NCI-H128 (cell line): Measurements from ENCODE around the gene DPEP1.
"Not testable (repeated sequence)": the region's sequence is repeated elsewhere in the genome, so short reads cannot be mapped to it uniquely, and the experiment has no call there.

ENCODE experiments used
- DNase-seq: peaks from one replicate; lab custom pipeline; 2025; ENCODE audit not compliant: unreplicated experiment; lab: John Stamatoyannopoulos, UW

DPEP1 gene

DNA sequence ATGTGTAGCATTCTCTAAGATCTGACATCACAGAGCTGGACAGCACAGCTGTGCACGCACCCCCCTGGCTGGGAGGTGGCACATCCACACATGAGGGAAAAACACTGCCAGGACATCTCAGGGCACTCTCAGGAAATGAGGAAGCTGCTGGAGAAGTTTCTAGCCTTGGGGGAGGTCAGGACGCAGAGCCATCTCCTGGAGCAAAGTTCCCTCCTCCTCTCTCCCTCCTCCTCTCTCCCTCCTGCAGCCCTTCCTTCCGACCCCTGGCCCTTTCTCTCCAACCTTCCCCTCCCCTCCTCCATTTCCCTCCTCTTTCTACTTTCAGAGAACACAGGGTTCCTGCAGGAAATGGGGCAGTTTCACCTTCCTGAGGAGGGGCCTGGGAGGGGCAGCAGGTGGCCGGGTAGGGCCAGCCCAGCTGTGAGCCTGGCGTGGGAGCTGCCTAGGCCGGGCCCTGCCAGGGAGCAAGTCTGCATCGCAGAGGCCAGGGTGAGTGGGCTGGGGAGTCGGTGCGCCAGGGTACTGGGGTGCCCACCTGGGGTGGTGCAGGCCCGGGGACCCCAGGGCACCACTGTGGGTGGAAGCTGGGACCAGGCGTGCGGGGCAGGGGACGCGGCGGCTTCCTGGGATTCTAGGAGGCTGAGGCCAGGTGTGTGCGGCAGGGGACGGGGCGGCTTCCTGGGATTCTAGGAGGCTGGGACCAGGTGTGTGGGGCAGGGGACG, at the start of gene DPEP1:
Gene DPEP1 (plus strand): TSS at position 412 of the 723 bp plus-strand sequence. CDS start 16,769 bp downstream, outside the sequence.
- no peak for DNase-seq

- DNase-seq = no peak
Measured at GRCh38 chr16:89564476-89565255, 48.8 kb upstream of the DPEP1 start.

GRCh38 chr16:89565256-89565505, 48.3 kb upstream of the DPEP1 start:
- no peak for DNase-seq

- DNase-seq = no peak
Measured at GRCh38 chr16:89565506-89566372, 47.7 kb upstream of the DPEP1 start.

GRCh38 chr16:89567656-89568594, 45.5 kb upstream of the DPEP1 start:
- no peak for DNase-seq

DNA sequence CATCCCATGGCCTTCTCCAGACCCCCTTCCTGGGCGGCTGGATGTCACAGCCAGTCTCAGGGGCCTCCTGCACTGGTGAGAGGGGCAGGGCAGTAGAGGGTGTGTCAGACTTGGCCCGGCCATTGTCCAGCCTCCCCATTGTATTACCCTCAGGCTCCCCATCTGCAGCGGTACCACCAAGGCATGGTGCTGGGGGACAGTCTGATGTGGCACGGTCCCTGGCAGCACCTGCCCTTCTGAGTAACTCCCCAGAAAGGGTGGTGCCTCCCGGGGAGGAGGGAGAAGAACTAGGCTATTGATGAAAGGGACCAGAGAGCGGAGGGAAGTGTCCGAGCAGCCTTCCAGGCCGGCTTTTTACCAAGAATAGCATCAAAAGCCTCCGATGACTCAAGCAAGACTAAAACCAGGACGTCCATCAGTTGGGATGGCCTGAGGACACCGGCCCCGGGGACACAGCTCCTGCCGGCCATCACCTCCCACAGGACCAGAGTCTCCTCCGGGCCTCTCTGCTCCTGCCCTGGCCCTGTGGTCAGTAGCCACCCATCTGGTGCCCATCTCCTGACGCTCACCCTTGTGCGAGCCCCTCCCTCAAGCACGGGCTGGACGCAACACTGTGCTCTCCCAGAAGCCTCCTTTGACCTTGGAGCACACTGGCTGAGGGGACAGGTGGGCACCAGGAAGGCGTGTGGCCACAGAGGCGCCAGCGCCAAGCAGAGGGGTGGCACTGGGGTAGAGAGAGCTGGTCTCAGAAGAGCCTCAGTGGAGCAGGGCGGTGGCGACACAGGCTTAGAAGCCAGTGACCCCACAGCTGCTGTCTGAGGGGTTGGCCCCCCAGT, 43.7 kb upstream of the DPEP1 start:
- DNase-seq = no peak

- DNase-seq = no peak
Measured at GRCh38 chr16:89570342-89570923, 43.0 kb upstream of the DPEP1 start.

DNA sequence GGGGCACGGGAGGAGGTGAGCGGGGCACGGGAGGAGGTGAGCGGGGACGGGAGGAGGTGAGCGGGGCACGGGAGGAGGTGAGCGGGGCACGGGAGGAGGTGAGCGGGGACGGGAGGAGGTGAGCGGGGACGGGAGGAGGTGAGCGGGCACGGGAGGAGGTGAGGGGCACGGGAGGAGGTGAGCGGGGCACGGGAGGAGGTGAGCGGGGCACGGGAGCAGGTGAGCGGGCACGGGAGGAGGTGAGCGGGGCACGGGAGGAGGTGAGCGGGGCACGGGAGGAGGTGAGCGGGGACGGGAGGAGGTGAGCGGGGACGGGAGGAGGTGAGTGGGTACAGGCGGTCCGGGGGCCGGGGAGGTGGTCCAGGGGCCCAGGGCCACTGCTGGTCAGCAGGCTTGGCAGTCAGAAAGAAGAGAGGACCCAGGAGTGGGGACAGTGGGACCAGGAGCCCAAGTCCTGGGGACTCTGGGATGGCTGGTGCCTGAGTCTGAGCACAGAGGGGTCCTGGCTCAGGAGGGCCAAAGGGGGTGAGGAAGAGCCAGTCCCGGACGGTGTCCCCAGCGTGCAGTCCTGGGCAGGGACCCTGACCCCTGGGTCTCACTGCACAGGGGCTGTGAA, 42.4 kb upstream of the DPEP1 start:
- DNase-seq = not testable (repeated sequence)

- no peak for DNase-seq
Measured at GRCh38 chr16:89571636-89572035, 41.8 kb upstream of the DPEP1 start.

DNA sequence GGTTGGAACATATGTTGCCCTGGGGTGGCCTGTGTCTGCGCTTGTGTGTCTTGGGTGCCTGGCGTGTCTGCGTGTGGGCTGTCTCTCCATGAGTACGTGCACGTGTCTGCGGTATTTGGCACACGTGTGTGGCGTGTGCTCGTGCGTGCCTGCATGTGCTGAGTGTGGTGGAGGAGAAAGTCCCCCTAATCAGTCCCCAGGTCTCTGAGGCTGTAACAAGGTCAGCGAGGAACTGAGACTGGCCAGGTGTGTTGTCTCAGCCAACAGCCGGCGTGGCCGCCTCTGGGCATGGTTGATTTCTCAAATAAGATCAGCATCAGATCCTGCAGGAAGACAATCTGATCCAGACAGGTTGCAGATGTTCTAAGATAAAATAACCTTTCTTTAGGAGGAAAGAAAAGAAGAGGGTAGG, 41.4 kb upstream of the DPEP1 start:
- DNase-seq = no peak

DNA sequence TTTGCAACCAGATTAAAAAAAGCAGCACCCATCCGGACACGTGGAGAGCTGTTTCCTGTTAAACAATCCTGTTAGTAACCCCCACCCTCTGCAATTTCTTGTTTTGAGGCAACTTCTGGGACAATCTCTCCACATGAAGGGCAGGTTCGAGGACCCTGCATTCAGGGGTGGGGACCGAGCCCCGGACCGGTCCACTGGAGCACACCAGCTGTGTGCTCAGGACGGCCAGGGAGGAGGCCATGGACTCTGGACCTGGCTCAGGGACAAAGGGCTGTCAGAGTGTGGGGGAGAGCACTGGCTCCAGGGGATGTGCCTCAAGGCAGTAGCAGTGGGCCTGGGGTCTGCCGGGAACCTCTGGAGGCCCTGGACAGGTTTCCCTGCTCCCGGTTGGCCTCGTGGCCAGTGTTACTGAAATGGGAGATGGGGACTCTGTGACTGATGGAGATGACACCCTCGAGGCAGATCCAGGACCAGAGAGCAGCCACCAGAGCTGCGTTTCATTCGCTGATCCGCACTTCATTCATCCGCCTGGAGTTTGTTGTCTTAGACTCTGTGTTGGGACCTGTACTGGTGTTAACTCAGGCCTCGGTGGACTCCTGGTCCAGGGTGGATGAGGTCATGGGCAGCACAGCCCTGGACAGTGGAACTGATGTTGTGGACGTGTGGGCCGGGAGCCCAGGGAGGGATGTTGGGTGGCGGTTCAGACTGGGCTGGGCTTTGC, 40.8 kb upstream of the DPEP1 start:
- DNase-seq = no peak

DNA sequence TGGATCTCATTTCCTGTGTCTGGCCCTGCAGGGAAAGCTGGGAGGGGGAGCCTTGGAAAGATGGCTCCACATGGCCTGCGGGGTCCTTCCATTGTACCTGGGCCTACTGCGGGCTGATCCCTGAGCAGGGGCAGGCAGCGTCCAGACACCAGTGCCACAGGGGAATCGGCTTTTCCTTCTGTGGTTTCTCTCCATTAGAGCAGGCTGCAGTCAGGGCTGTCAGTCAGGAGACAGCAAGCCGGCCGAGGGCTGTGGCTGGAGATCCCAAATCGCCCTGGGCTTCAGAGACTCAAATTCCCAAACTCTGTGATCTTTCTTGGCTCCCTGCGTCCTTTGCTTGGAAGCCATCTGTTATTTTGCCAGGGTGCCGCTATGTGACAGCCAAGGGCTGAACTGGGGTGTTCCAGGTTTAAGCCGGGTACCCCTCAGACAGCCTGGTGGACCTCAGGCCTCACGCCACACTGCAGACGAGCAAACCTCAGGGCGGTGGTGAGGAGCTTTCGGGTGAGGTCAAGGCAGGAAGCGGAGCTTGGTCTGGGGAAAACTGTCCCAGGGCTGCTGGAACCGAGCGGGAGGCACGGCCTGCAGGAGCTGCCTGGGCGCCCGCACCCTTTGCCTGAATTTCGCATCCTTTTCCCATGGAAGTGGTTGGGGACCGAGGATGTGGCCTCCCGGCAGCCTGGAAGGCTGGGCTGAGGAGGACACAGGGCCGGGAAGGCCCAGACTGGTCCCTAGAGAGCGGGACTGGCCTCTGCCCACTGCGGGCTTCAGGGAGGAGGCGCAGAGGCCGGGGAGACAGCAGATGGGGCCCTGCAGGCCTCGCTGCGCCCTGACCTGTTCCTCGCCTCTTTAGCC, 39.4 kb upstream of the DPEP1 start:
- DNase-seq = no peak

GRCh38 chr16:89574681-89575246, 38.7 kb upstream of the DPEP1 start:
- DNase-seq = no peak

- no peak for DNase-seq
Measured at GRCh38 chr16:89575247-89576152, 37.9 kb upstream of the DPEP1 start, which contains the start of gene CPNE7. CPNE7 (plus strand) TSS chr16:89575758; CDS start chr16:89575898, 140 bp downstream.

GRCh38 chr16:89576153-89577054, 37.0 kb upstream of the DPEP1 start:
- no peak for DNase-seq
